ENCODE data around the gene CTNNA3. TPM values are rescaled to one million over a fixed set of nuclear protein-coding genes. Genes with fewer than 3 reads are reported as not detected.

The CTNNA3 gene
- total and polyA plus RNA-seq, 4 donors: 0.16 to 2.4 (median 1.4) TPM

DNA sequence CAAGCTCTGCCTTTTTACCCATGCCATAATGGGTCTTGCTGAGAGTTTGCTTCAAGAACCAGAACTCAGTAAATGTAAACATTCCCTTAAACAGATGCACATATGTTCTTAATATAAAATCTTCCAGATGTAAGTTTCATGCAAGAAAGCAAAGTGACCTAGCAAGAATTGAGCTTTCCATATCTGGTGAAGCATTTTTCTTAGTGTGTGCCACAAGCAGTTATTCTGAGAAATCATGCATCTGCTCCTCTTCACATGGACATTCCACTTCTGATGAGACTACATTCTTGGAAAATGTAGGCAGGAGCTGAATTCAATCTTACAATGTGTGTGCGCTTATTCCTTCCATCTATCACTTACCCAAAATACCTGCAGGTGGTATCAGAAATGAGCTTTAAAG is 997.9 kb downstream of the CTNNA3 start:
- Histone ChIP-seq H3K4me3 (ENCODE audit: low read depth in 1 of 3, low read length in 3 of 3) (no peak overlapping the region), H3K36me3 (ENCODE audit: control insufficient read depth in 4 of 4, insufficient read depth in 3 of 4, low read depth in 1 of 4, low read length in 3 of 4) (no peaks in the 10 kb centered on the region), H3K4me1 (ENCODE audit: control insufficient read depth in 4 of 4, insufficient read depth in 4 of 4, low read length in 3 of 4) (no peaks in the 10 kb centered on the region), H3K9me3 (ENCODE audit: control insufficient read depth in 4 of 4, low read length in 3 of 4) (no peaks in the 10 kb centered on the region), H3K27me3 (ENCODE audit: control insufficient read depth in 4 of 4, insufficient read depth in 4 of 4, low read length in 3 of 4) (no peaks in the 10 kb centered on the region), H3K27ac (ENCODE audit: low read depth in 1 of 2, low read length in 2 of 2) (no peak overlapping the region), H3K9ac (ENCODE audit: low read depth in 1 of 2, low read length in 2 of 2) (no peak overlapping the region)
- TF ChIP-seq JUND (IDR thresholded peaks at IDR 0.05) (no peak), YY1 (IDR thresholded peaks at IDR 0.05) (no peak), RXRA (IDR thresholded peaks at IDR 0.05) (no peak), GABPA (IDR thresholded peaks at IDR 0.05 in 1 of 2, conservative IDR thresholded peaks at IDR 0.05 in 1 of 2) (no peak), NR2F2 (IDR thresholded peaks at IDR 0.05) (no peak), TAF1 (conservative IDR thresholded peaks at IDR 0.05) (no peak), FOXA2 (IDR thresholded peaks at IDR 0.05) (no peak), FOXA1 (IDR thresholded peaks at IDR 0.05) (no peak), RAD21 (IDR thresholded peaks at IDR 0.05) (no peak), HNF4A (conservative IDR thresholded peaks at IDR 0.05) (no peak), SP1 (IDR thresholded peaks at IDR 0.05) (no peak)
- TF ChIP-seq, protein P1, sequence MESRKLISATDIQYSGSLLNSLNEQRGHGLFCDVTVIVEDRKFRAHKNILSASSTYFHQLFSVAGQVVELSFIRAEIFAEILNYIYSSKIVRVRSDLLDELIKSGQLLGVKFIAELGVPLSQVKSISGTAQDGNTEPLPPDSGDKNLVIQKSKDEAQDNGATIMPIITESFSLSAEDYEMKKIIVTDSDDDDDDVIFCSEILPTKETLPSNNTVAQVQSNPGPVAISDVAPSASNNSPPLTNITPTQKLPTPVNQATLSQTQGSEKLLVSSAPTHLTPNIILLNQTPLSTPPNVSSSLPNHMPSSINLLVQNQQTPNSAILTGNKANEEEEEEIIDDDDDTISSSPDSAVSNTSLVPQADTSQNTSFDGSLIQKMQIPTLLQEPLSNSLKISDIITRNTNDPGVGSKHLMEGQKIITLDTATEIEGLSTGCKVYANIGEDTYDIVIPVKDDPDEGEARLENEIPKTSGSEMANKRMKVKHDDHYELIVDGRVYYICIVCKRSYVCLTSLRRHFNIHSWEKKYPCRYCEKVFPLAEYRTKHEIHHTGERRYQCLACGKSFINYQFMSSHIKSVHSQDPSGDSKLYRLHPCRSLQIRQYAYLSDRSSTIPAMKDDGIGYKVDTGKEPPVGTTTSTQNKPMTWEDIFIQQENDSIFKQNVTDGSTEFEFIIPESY (IDR thresholded peaks at IDR 0.05): no peak
- TF ChIP-seq, protein P2, sequence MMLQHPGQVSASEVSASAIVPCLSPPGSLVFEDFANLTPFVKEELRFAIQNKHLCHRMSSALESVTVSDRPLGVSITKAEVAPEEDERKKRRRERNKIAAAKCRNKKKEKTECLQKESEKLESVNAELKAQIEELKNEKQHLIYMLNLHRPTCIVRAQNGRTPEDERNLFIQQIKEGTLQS (IDR thresholded peaks at IDR 0.05): no peak
- TF ChIP-seq, protein P3, sequence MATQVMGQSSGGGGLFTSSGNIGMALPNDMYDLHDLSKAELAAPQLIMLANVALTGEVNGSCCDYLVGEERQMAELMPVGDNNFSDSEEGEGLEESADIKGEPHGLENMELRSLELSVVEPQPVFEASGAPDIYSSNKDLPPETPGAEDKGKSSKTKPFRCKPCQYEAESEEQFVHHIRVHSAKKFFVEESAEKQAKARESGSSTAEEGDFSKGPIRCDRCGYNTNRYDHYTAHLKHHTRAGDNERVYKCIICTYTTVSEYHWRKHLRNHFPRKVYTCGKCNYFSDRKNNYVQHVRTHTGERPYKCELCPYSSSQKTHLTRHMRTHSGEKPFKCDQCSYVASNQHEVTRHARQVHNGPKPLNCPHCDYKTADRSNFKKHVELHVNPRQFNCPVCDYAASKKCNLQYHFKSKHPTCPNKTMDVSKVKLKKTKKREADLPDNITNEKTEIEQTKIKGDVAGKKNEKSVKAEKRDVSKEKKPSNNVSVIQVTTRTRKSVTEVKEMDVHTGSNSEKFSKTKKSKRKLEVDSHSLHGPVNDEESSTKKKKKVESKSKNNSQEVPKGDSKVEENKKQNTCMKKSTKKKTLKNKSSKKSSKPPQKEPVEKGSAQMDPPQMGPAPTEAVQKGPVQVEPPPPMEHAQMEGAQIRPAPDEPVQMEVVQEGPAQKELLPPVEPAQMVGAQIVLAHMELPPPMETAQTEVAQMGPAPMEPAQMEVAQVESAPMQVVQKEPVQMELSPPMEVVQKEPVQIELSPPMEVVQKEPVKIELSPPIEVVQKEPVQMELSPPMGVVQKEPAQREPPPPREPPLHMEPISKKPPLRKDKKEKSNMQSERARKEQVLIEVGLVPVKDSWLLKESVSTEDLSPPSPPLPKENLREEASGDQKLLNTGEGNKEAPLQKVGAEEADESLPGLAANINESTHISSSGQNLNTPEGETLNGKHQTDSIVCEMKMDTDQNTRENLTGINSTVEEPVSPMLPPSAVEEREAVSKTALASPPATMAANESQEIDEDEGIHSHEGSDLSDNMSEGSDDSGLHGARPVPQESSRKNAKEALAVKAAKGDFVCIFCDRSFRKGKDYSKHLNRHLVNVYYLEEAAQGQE (IDR thresholded peaks at IDR 0.05): no peak
- TF ChIP-seq, protein P4, sequence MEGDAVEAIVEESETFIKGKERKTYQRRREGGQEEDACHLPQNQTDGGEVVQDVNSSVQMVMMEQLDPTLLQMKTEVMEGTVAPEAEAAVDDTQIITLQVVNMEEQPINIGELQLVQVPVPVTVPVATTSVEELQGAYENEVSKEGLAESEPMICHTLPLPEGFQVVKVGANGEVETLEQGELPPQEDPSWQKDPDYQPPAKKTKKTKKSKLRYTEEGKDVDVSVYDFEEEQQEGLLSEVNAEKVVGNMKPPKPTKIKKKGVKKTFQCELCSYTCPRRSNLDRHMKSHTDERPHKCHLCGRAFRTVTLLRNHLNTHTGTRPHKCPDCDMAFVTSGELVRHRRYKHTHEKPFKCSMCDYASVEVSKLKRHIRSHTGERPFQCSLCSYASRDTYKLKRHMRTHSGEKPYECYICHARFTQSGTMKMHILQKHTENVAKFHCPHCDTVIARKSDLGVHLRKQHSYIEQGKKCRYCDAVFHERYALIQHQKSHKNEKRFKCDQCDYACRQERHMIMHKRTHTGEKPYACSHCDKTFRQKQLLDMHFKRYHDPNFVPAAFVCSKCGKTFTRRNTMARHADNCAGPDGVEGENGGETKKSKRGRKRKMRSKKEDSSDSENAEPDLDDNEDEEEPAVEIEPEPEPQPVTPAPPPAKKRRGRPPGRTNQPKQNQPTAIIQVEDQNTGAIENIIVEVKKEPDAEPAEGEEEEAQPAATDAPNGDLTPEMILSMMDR (IDR thresholded peaks at IDR 0.05; ENCODE audit: low read depth, low read length, missing input control): no peak
- TF ChIP-seq, protein P5, sequence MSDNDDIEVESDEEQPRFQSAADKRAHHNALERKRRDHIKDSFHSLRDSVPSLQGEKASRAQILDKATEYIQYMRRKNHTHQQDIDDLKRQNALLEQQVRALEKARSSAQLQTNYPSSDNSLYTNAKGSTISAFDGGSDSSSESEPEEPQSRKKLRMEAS (IDR thresholded peaks at IDR 0.05): no peak
- 96% methylated on average over 1 of the region's 1 CpG for WGBS
- no peak for DNase-seq (ENCODE audit: low spot score)

DNA sequence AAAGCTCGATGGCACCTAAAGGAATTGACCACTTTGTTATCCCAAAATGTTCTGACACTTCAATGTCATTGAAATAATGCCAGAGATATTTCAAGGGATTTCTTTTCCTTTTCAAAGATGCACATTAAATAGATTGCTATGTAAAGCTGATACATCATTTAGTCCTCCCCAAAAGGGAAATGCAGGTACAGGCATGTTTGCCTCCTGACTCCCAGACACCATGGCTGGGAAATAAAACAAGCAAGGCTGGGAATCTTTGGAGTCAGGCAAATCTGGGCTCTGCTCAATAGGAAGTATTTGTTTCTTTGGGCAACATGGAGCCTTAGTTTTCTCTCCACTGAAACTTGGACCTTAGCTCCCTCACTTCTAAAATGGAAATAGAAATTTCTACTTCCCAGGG is 1000.9 kb downstream of the CTNNA3 start:
- DNase-seq (ENCODE audit: low spot score): no peak
- H3K36me3 ChIP-seq (ENCODE audit: control insufficient read depth in 4 of 4, insufficient read depth in 3 of 4, low read depth in 1 of 4, low read length in 3 of 4): no peaks in the 10 kb centered on the region
- no peaks in the 10 kb centered on the region for H3K27me3 ChIP-seq (ENCODE audit: control insufficient read depth in 4 of 4, insufficient read depth in 4 of 4, low read length in 3 of 4)
- no peaks in the 10 kb centered on the region for H3K9me3 ChIP-seq (ENCODE audit: control insufficient read depth in 4 of 4, low read length in 3 of 4)
- no peak overlapping the region for H3K9ac ChIP-seq (ENCODE audit: low read depth in 1 of 2, low read length in 2 of 2)
- WGBS: 84% methylated on average over 1 of the region's 1 CpG
- no peak overlapping the region for H3K4me3 ChIP-seq (ENCODE audit: low read depth in 1 of 3, low read length in 3 of 3)
- no peak overlapping the region for H3K27ac ChIP-seq (ENCODE audit: low read depth in 1 of 2, low read length in 2 of 2)
- no peaks in the 10 kb centered on the region for H3K4me1 ChIP-seq (ENCODE audit: control insufficient read depth in 4 of 4, insufficient read depth in 4 of 4, low read length in 3 of 4)
- TF ChIP-seq, protein P2 (IDR thresholded peaks at IDR 0.05): no peak
- TF ChIP-seq FOXA1 (IDR thresholded peaks at IDR 0.05): no peak
- TF ChIP-seq TAF1 (conservative IDR thresholded peaks at IDR 0.05): no peak
- TF ChIP-seq HNF4A (conservative IDR thresholded peaks at IDR 0.05): no peak
- TF ChIP-seq, protein P1 (IDR thresholded peaks at IDR 0.05): no peak
- TF ChIP-seq, protein P5 (IDR thresholded peaks at IDR 0.05): no peak
- TF ChIP-seq NR2F2 (IDR thresholded peaks at IDR 0.05): no peak
- TF ChIP-seq FOXA2 (IDR thresholded peaks at IDR 0.05): no peak
- TF ChIP-seq RAD21 (IDR thresholded peaks at IDR 0.05): no peak
- TF ChIP-seq HNF4G (IDR thresholded peaks at IDR 0.05): no peak
- TF ChIP-seq JUND (IDR thresholded peaks at IDR 0.05): no peak
- TF ChIP-seq, protein P3 (IDR thresholded peaks at IDR 0.05): no peak
- no peak for TF ChIP-seq YY1 (IDR thresholded peaks at IDR 0.05)
